ENCODE data around the gene TMOD1.

The TMOD1 gene

GRCh38 chr9:97567182-97567893 lies 65.9 kb downstream of the TMOD1 start:
- Histone ChIP-seq H3K9me3 (ENCODE audit: control insufficient read depth, low read length) (no peaks in the 10 kb centered on the region), H3K14ac (ENCODE audit: low read length in 2 of 2) (no peak overlapping the region), H2AFZ (ENCODE audit: low read depth, low read length) (no peak overlapping the region), H3K4me3 (ENCODE audit: insufficient read depth in 1 of 2, low read depth in 1 of 2, low read length in 2 of 2) (no peak overlapping the region), H4K8ac (ENCODE audit: low read length) (no peak overlapping the region), H2BK5ac (ENCODE audit: low read depth, low read length, poor library complexity, severe bottlenecking) (no peak overlapping the region), H3K18ac (ENCODE audit: low read depth in 1 of 2, low read length in 2 of 2) (no peak overlapping the region), H4K91ac (ENCODE audit: low read length) (no peak overlapping the region), H3K4me2 (ENCODE audit: low read length, poor library complexity, severe bottlenecking) (no peak overlapping the region), H3K4ac (ENCODE audit: low read depth in 1 of 2, low read length in 2 of 2) (no peak overlapping the region), H3K36me3 (ENCODE audit: control insufficient read depth in 1 of 2, insufficient read depth in 2 of 2, low read depth in 1 of 2, low read length in 2 of 2) (no peaks in the 10 kb centered on the region), H2BK12ac (ENCODE audit: low read length in 2 of 2) (no peak overlapping the region), H2AK5ac (ENCODE audit: low read length, severe bottlenecking) (no peak overlapping the region), H2BK120ac (ENCODE audit: low read depth, low read length) (no peak overlapping the region), H3K27me3 (ENCODE audit: control insufficient read depth in 1 of 2, insufficient read depth in 1 of 2, low read length in 2 of 2) (peaks cover 23 to 30% of the 10 kb centered on the region in 2 experiments), H2BK15ac (ENCODE audit: low read depth, poor library complexity, severe bottlenecking) (no peak overlapping the region), H3K4me1 (ENCODE audit: control insufficient read depth, insufficient read depth, low read depth, low read length) (no peaks in the 10 kb centered on the region), H3K9ac (ENCODE audit: low read length) (no peak overlapping the region), H3K79me1 (replicated peaks; ENCODE audit: low read length, poor library complexity, severe bottlenecking) (no peaks in the 10 kb centered on the region), H3K23ac (ENCODE audit: low read length in 2 of 2) (no peak overlapping the region), H3K27ac (ENCODE audit: low read length, poor library complexity, severe bottlenecking) (no peak overlapping the region)
- 85% methylated on average over 9 of the region's 9 CpGs for WGBS
- no peak for DNase-seq

GRCh38 chr9:97567894-97568202 lies 66.4 kb downstream of the TMOD1 start:
- Histone ChIP-seq H3K4ac (ENCODE audit: low read depth in 1 of 2, low read length in 2 of 2) (no peak overlapping the region), H4K8ac (ENCODE audit: low read length) (no peak overlapping the region), H3K4me2 (ENCODE audit: low read length, poor library complexity, severe bottlenecking) (no peak overlapping the region), H2BK15ac (ENCODE audit: low read depth, poor library complexity, severe bottlenecking) (no peak overlapping the region), H3K23ac (ENCODE audit: low read length in 2 of 2) (no peak overlapping the region), H3K27ac (ENCODE audit: low read length, poor library complexity, severe bottlenecking) (no peak overlapping the region), H3K79me1 (replicated peaks; ENCODE audit: low read length, poor library complexity, severe bottlenecking) (no peaks in the 10 kb centered on the region), H2AK5ac (ENCODE audit: low read length, severe bottlenecking) (no peak overlapping the region), H2AFZ (ENCODE audit: low read depth, low read length) (no peak overlapping the region), H3K14ac (ENCODE audit: low read length in 2 of 2) (no peak overlapping the region), H3K9me3 (ENCODE audit: control insufficient read depth, low read length) (no peaks in the 10 kb centered on the region), H2BK12ac (ENCODE audit: low read length in 2 of 2) (no peak overlapping the region), H3K4me1 (ENCODE audit: control insufficient read depth, insufficient read depth, low read depth, low read length) (no peaks in the 10 kb centered on the region), H3K4me3 (ENCODE audit: insufficient read depth in 1 of 2, low read depth in 1 of 2, low read length in 2 of 2) (no peak overlapping the region), H2BK5ac (ENCODE audit: low read depth, low read length, poor library complexity, severe bottlenecking) (no peak overlapping the region), H3K27me3 (ENCODE audit: control insufficient read depth in 1 of 2, insufficient read depth in 1 of 2, low read length in 2 of 2) (peaks cover 23 to 31% of the 10 kb centered on the region in 2 experiments), H3K18ac (ENCODE audit: low read depth in 1 of 2, low read length in 2 of 2) (no peak overlapping the region), H3K9ac (ENCODE audit: low read length) (no peak overlapping the region), H4K91ac (ENCODE audit: low read length) (no peak overlapping the region), H2BK120ac (ENCODE audit: low read depth, low read length) (no peak overlapping the region), H3K36me3 (ENCODE audit: control insufficient read depth in 1 of 2, insufficient read depth in 2 of 2, low read depth in 1 of 2, low read length in 2 of 2) (no peaks in the 10 kb centered on the region)
- DNase-seq: no peak
- 52% methylated on average over 4 of the region's 4 CpGs for WGBS

DNA sequence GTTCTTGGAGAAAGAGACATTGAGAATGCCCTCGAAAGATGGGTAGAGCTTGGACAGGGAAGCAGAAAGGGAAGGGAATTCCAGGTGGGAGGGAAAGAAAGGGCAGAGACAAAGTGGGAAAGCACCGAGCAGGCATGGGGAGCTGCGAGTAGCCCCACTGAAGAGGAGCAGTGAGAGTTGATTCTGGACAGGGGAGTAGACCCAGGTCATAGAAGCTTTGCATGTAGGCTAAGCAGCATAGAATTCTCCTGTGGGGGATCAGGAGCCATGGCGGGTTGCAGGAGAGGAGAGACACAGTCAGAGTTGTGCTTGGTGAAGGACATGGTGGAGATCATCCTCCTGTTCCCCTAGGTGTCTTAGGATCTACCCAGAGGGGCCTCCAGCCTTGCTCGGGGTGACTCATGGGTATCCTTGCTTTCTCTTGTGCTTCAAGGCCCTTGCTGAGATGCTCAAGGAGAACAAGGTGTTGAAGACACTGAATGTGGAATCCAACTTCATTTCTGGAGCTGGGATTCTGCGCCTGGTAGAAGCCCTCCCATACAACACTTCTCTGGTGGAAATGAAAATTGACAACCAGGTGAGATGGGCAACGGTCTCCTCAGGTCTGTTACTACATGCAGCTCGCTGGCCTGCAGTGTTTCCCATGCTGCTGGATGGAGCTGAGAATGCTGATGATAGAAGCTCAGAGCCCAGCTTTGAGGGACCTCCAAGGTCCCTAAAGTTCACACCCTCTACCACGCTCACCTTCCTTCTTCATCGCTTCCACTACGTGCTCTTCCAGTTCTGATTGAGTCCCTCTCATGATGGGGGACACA lies 67.2 kb downstream of the TMOD1 start:
- no peak overlapping the region for H3K14ac ChIP-seq (ENCODE audit: low read length in 2 of 2)
- no peaks in the 10 kb centered on the region for H3K36me3 ChIP-seq (ENCODE audit: control insufficient read depth in 1 of 2, insufficient read depth in 2 of 2, low read depth in 1 of 2, low read length in 2 of 2)
- no peak overlapping the region for H2BK12ac ChIP-seq (ENCODE audit: low read length in 2 of 2)
- no peak overlapping the region for H4K91ac ChIP-seq (ENCODE audit: low read length)
- H2BK120ac ChIP-seq (ENCODE audit: low read depth, low read length): no peak overlapping the region
- H2AFZ ChIP-seq (ENCODE audit: low read depth, low read length): no peak overlapping the region
- no peak overlapping the region for H3K4me3 ChIP-seq (ENCODE audit: insufficient read depth in 1 of 2, low read depth in 1 of 2, low read length in 2 of 2)
- H2BK5ac ChIP-seq (ENCODE audit: low read depth, low read length, poor library complexity, severe bottlenecking): no peak overlapping the region
- H4K8ac ChIP-seq (ENCODE audit: low read length): no peak overlapping the region
- H2AK5ac ChIP-seq (ENCODE audit: low read length, severe bottlenecking): no peak overlapping the region
- no peaks in the 10 kb centered on the region for H3K9me3 ChIP-seq (ENCODE audit: control insufficient read depth, low read length)
- H3K4ac ChIP-seq (ENCODE audit: low read depth in 1 of 2, low read length in 2 of 2): no peak overlapping the region
- no peak overlapping the region for H3K27ac ChIP-seq (ENCODE audit: low read length, poor library complexity, severe bottlenecking)
- H3K79me1 ChIP-seq (replicated peaks; ENCODE audit: low read length, poor library complexity, severe bottlenecking): no peaks in the 10 kb centered on the region
- 89% methylated on average over 10 of the region's 11 CpGs for WGBS
- no peak overlapping the region for H3K18ac ChIP-seq (ENCODE audit: low read depth in 1 of 2, low read length in 2 of 2)
- no peak overlapping the region for H3K23ac ChIP-seq (ENCODE audit: low read length in 2 of 2)
- no peak overlapping the region for H2BK15ac ChIP-seq (ENCODE audit: low read depth, poor library complexity, severe bottlenecking)
- H3K27me3 ChIP-seq (ENCODE audit: control insufficient read depth in 1 of 2, insufficient read depth in 1 of 2, low read length in 2 of 2): peaks cover 23 to 27% of the 10 kb centered on the region in 2 experiments
- H3K9ac ChIP-seq (ENCODE audit: low read length): no peak overlapping the region
- H3K4me2 ChIP-seq (ENCODE audit: low read length, poor library complexity, severe bottlenecking): no peak overlapping the region
- DNase-seq: no peak
- H3K4me1 ChIP-seq (ENCODE audit: control insufficient read depth, insufficient read depth, low read depth, low read length): no peaks in the 10 kb centered on the region

DNA sequence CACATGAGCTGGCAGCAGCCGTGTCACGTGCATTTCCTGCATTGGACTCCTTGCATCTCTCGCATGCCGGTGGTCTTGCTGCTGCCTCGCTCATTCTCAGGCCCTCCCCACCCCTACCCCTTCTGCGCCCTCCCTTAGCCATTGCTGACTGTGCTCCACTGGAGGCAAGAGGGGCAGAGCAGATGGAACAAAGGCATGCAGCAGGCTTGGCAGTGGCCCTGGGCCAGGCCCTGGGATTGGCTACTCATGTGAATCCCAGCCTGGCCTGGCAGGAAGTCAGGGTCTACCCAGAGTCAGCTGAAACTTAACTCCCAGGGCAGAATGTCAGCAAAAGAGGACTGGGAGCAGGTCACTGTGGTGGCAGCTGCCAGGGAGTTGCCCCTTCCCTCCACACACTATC lies 69.4 kb downstream of the TMOD1 start:
- Histone ChIP-seq H3K36me3 (ENCODE audit: control insufficient read depth in 1 of 2, insufficient read depth in 2 of 2, low read depth in 1 of 2, low read length in 2 of 2) (no peaks in the 10 kb centered on the region), H3K18ac (ENCODE audit: low read depth in 1 of 2, low read length in 2 of 2) (no peak overlapping the region), H3K4me2 (ENCODE audit: low read length, poor library complexity, severe bottlenecking) (no peak overlapping the region), H3K4me1 (ENCODE audit: control insufficient read depth, insufficient read depth, low read depth, low read length) (no peaks in the 10 kb centered on the region), H3K9ac (ENCODE audit: low read length) (no peak overlapping the region), H3K79me1 (replicated peaks; ENCODE audit: low read length, poor library complexity, severe bottlenecking) (no peaks in the 10 kb centered on the region), H3K14ac (ENCODE audit: low read length in 2 of 2) (peak overlapping the region in 1 of 2 experiments; percentile 23), H3K27ac (ENCODE audit: low read length, poor library complexity, severe bottlenecking) (no peak overlapping the region), H3K23ac (ENCODE audit: low read length in 2 of 2) (no peak overlapping the region), H3K4me3 (ENCODE audit: insufficient read depth in 1 of 2, low read depth in 1 of 2, low read length in 2 of 2) (no peak overlapping the region), H3K4ac (ENCODE audit: low read depth in 1 of 2, low read length in 2 of 2) (no peak overlapping the region), H4K91ac (ENCODE audit: low read length) (no peak overlapping the region), H3K27me3 (ENCODE audit: control insufficient read depth in 1 of 2, insufficient read depth in 1 of 2, low read length in 2 of 2) (peaks cover 19 to 20% of the 10 kb centered on the region in 2 experiments), H2AK5ac (ENCODE audit: low read length, severe bottlenecking) (no peak overlapping the region), H2BK5ac (ENCODE audit: low read depth, low read length, poor library complexity, severe bottlenecking) (no peak overlapping the region), H2AFZ (ENCODE audit: low read depth, low read length) (no peak overlapping the region), H2BK12ac (ENCODE audit: low read length in 2 of 2) (no peak overlapping the region), H2BK15ac (ENCODE audit: low read depth, poor library complexity, severe bottlenecking) (no peak overlapping the region), H2BK120ac (ENCODE audit: low read depth, low read length) (no peak overlapping the region), H3K9me3 (ENCODE audit: control insufficient read depth, low read length) (no peaks in the 10 kb centered on the region), H4K8ac (ENCODE audit: low read length) (no peak overlapping the region)
- DNase-seq: no peak
- WGBS: 97% methylated on average over 6 of the region's 6 CpGs

Measured in mesenchymal stem cell (in vitro differentiated cells and primary cell).